ENCODE measurements around the gene IGF2BP3. TPM values are rescaled to one million over a fixed set of nuclear protein-coding genes. Genes with fewer than 3 reads are reported as not detected.

Gene IGF2BP3
- total and polyA plus RNA-seq, 2 donors (not counting 3 experiments of a cell fraction or from before 2014, with no cell fraction given): 41.2 to 111 TPM

DNA sequence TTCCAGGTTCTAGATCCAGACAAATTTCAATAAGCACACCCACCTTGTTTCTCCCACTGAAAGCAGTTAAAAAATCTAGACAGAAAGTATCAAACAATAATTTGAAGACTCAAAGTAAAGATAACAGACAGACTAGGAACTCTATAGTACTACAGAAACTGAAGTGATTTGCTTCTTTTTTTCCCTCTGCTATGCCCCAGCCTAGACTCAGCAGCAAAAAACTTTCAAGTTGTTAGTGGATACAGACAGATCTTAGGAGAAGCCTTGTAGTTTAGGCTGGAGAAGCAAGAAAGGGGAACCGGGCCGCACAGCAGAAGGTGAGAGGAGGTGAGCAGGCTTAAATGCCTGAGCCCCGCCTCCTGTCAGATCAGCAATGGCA, 65.1 kb downstream of the IGF2BP3 start:
- no peaks in the 10 kb centered on the region for H4K20me1 ChIP-seq (replicated peaks; ENCODE audit: control insufficient read depth, extremely low read depth, insufficient read depth, low read length)
- TF ChIP-seq MYC (IDR thresholded peaks at IDR 0.05; ENCODE audit: low read depth, low read length) (no peak), GATA2 (IDR thresholded peaks at IDR 0.05; ENCODE audit: insufficient read depth, insufficient read length, low read depth, low read length) (no peak), POLR2AphosphoS5 (IDR thresholded peaks at IDR 0.05; ENCODE audit: insufficient read depth, low read depth, low read length) (no peak), JUN (IDR thresholded peaks at IDR 0.05; ENCODE audit: borderline replicate concordance, insufficient read depth, insufficient read length, low read depth) (no peak), EZH2 (IDR thresholded peaks at IDR 0.05; ENCODE audit: borderline replicate concordance, low read depth, low read length, severe bottlenecking) (no peak), POLR2A (IDR thresholded peaks at IDR 0.05; ENCODE audit: low read depth, low read length) (no peak), FOS (IDR thresholded peaks at IDR 0.05; ENCODE audit: borderline replicate concordance, insufficient read depth, low read length) (no peak)
- TF ChIP-seq, protein P1, sequence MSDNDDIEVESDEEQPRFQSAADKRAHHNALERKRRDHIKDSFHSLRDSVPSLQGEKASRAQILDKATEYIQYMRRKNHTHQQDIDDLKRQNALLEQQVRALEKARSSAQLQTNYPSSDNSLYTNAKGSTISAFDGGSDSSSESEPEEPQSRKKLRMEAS (IDR thresholded peaks at IDR 0.05; ENCODE audit: insufficient read depth, insufficient read length): no peak
- TF ChIP-seq, protein P2, sequence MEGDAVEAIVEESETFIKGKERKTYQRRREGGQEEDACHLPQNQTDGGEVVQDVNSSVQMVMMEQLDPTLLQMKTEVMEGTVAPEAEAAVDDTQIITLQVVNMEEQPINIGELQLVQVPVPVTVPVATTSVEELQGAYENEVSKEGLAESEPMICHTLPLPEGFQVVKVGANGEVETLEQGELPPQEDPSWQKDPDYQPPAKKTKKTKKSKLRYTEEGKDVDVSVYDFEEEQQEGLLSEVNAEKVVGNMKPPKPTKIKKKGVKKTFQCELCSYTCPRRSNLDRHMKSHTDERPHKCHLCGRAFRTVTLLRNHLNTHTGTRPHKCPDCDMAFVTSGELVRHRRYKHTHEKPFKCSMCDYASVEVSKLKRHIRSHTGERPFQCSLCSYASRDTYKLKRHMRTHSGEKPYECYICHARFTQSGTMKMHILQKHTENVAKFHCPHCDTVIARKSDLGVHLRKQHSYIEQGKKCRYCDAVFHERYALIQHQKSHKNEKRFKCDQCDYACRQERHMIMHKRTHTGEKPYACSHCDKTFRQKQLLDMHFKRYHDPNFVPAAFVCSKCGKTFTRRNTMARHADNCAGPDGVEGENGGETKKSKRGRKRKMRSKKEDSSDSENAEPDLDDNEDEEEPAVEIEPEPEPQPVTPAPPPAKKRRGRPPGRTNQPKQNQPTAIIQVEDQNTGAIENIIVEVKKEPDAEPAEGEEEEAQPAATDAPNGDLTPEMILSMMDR (IDR thresholded peaks at IDR 0.05; ENCODE audit: extremely low read depth in 1 of 2, insufficient read depth in 1 of 2, low read depth in 1 of 2, low read length in 2 of 2): no peak
- intact Hi-C loops (cut with micrococcal nuclease): no loop called here
- no peaks in the 10 kb centered on the region for H3K9me3 ChIP-seq (replicated peaks; ENCODE audit: control insufficient read depth, insufficient read depth, low read length)
- peaks cover 4 to 5% of the 10 kb centered on the region in 2 experiments for H3K36me3 ChIP-seq (ENCODE audit: control insufficient read depth in 2 of 2, extremely low read depth in 1 of 2, insufficient read depth in 2 of 2, low read length in 2 of 2)
- H3K4me3 ChIP-seq (replicated peaks in 1 of 3; ENCODE audit: insufficient read depth in 1 of 3, low read depth in 1 of 3, low read length in 3 of 3): no peak overlapping the region
- FAIRE-seq (no peak), DNase-seq (ENCODE audit: low read depth, low spot score) (no peak)
- H3K79me2 ChIP-seq (ENCODE audit: control insufficient read depth, insufficient read depth, low read length): peaks cover 67% of the 10 kb centered on the region
- H3K4me2 ChIP-seq (ENCODE audit: insufficient read depth, low read length): no peak overlapping the region
- dilution Hi-C loops (cut with MboI; ENCODE audit: extremely low pct_ligation_motif_present, low sequenced_read_pairs): no loop called here
- no peaks in the 10 kb centered on the region for H3K9me1 ChIP-seq (replicated peaks; ENCODE audit: control insufficient read depth, extremely low read depth, insufficient read depth, low read length)
- no peak overlapping the region for H2AFZ ChIP-seq (ENCODE audit: low read depth, low read length)
- H3K27ac ChIP-seq (ENCODE audit: insufficient read depth, low read depth, low read length): no peak overlapping the region
- no TSS peak for BruUV-seq (replicated peaks)
- CTCF ChIA-PET: no interaction called here
- H3K4me1 ChIP-seq (ENCODE audit: control insufficient read depth, extremely low read depth, insufficient read depth, low read length): no peaks in the 10 kb centered on the region
- H3K9ac ChIP-seq (replicated peaks; ENCODE audit: extremely low read depth, insufficient read depth, low read length): no peak overlapping the region
- no peaks in the 10 kb centered on the region for H3K27me3 ChIP-seq (ENCODE audit: control insufficient read depth in 2 of 2, insufficient read depth in 2 of 2, low read length in 2 of 2)
- POLR2A ChIA-PET: no interaction called here

Data from endothelial cell of umbilical vein (primary cell).